GM12878 (cell line): ENCODE data around the gene ZNF496. TPM values are rescaled to one million over a fixed set of nuclear protein-coding genes. Genes with fewer than 3 reads are reported as not detected.

Experiments used
- ATAC-seq: fragments of 200-7000 bp; cut with Tn5 transposase; 3 replicates; pipeline ENCODE4 v1.9.1; 2020; ENCODE audit warnings: mild to moderate bottlenecking, moderate library complexity
- BruUV-seq: library from RNA; stranded (reverse); fragments of 400-500 nt; replicated peaks from 2 replicates; lab custom pipeline; 2021; lab: Mats Ljungman, UMichigan
- CTCF ChIA-PET: fragments of 300-600 bp; sonication (Branson Sonifier 250); formaldehyde crosslinking; extraction: SDS; loops from one replicate; lab custom pipeline; 2021; ENCODE audit warnings: inconsistent platforms; lab: Yijun Ruan, JAX
- POLR2A ChIA-PET: fragments of 350-600 bp; formaldehyde crosslinking; extraction: SDS; loops from one replicate; lab custom pipeline; 2021; ENCODE audit warnings: inconsistent platforms; lab: Charles Lee
- RAD21 ChIA-PET: fragments of 300-600 bp; sonication (Branson Sonifier 250); formaldehyde crosslinking; loops from one replicate; lab custom pipeline; 2023; ENCODE audit warnings: antibody characterized with exemption; ENCODE audit not compliant: unreplicated experiment; lab: Charles Lee
- SMC1A ChIA-PET: fragments of 300-600 bp; sonication (Branson Sonifier 250); formaldehyde crosslinking; loops from one replicate; lab custom pipeline; 2023; ENCODE audit not compliant: unreplicated experiment, uncharacterized antibody; lab: Charles Lee
- DNase-seq: peaks from one replicate; pipeline ENCODE4 v3.0.0-alpha.2; 2011; ENCODE audit warnings: low read depth, low spot score
- FAIRE-seq: peaks from 3 replicates; lab custom pipeline; 2011; peaks lifted over from hg19 to GRCh38; lab: Jason Lieb, UNC
- H2AFZ ChIP-seq: 2 replicates; pipeline ENCODE4 v1.6.0; 2011; ENCODE audit warnings: low read depth, low read length, control low read depth; ENCODE audit not compliant: control insufficient read depth
- H3K27ac ChIP-seq: 2 replicates; pipeline ENCODE4 v1.5.1; 2011; ENCODE audit warnings: control low read depth; ENCODE audit not compliant: control insufficient read depth, insufficient read depth
- H3K27me3 ChIP-seq, 2 experiments: replicated peaks in 1 of 2; 2 replicates each; pipeline versions ENCODE4 v1.6.0 to v1.6.1; 2011; ENCODE audit warnings: low read length in 1 of 2; ENCODE audit not compliant: control insufficient read depth in 2 of 2, insufficient read depth in 2 of 2
- H3K36me3 ChIP-seq, 2 experiments: 2 replicates each; pipeline ENCODE4 v1.5.1; 2011; ENCODE audit warnings: low read length in 1 of 2; ENCODE audit not compliant: control insufficient read depth in 2 of 2, insufficient read depth in 2 of 2
- H3K4me1 ChIP-seq: 2 replicates; pipeline ENCODE4 v1.6.1; 2011; ENCODE audit warnings: mild to moderate bottlenecking, low read length, moderate library complexity, mixed read lengths; ENCODE audit not compliant: control insufficient read depth, insufficient read depth
- H3K4me2 ChIP-seq: 2 replicates; pipeline ENCODE4 v1.6.0; 2011; ENCODE audit warnings: control low read depth; ENCODE audit not compliant: control insufficient read depth, insufficient read depth
- H3K4me3 ChIP-seq: fragments of 200-600 bp; sonication (generic); 2 replicates; pipeline ENCODE4 v1.5.1; 2016
- H3K79me2 ChIP-seq: 2 replicates; pipeline ENCODE4 v1.6.0; 2011; ENCODE audit warnings: low read length; ENCODE audit not compliant: control insufficient read depth, insufficient read depth
- H3K9ac ChIP-seq: 2 replicates; pipeline ENCODE4 v1.8.0; 2011; ENCODE audit warnings: low read length, control low read depth, mixed read lengths; ENCODE audit not compliant: control insufficient read depth, insufficient read depth
- H3K9me3 ChIP-seq: replicated peaks from 3 replicates; pipeline ENCODE4 v1.5.1; 2011; ENCODE audit warnings: mild to moderate bottlenecking, low read length; ENCODE audit not compliant: control insufficient read depth, insufficient read depth
- H4K20me1 ChIP-seq: 2 replicates; pipeline ENCODE4 v1.6.0; 2011; ENCODE audit not compliant: control insufficient read depth, insufficient read depth
- BMI1 ChIP-seq: fragments of 450-650 bp; IDR thresholded peaks from 2 replicates; pipeline ENCODE4 v1.6.1; 2016; ENCODE audit warnings: mild to moderate bottlenecking, moderate library complexity, borderline replicate concordance
- FOXM1 ChIP-seq: IDR thresholded peaks from 2 replicates; pipeline ENCODE4 v1.6.1; 2012; ENCODE audit warnings: low read depth, mild to moderate bottlenecking, inconsistent platforms, low read length, moderate library complexity
- GABPA ChIP-seq: IDR thresholded peaks from 2 replicates; pipeline ENCODE4 v1.6.1; 2014; ENCODE audit warnings: antibody characterized with exemption, low read depth, mild to moderate bottlenecking, inconsistent platforms
- GATAD2B ChIP-seq: fragments of 450-650 bp; conservative IDR thresholded peaks from 2 replicates; pipeline ENCODE4 v1.6.1; 2017; ENCODE audit warnings: low read depth, mild to moderate bottlenecking, moderate library complexity
- IKZF2 ChIP-seq, 2 experiments: fragments of 450-650 bp; IDR thresholded peaks; 2 replicates each; pipeline ENCODE4 v1.6.1; 2017; ENCODE audit warnings: mild to moderate bottlenecking in 2 of 2, moderate library complexity in 2 of 2
- KAT2A ChIP-seq: conservative IDR thresholded peaks from 2 replicates; pipeline ENCODE4 v1.6.1; 2011; ENCODE audit warnings: low read depth, low read length; ENCODE audit not compliant: control insufficient read depth
- KDM1A ChIP-seq: fragments of 200-600 bp; sonication (generic); IDR thresholded peaks from 2 replicates; pipeline ENCODE4 v1.6.1; 2016; ENCODE audit warnings: borderline replicate concordance
- MTA2 ChIP-seq: fragments of 450-650 bp; IDR thresholded peaks from 2 replicates; pipeline ENCODE4 v1.6.1; 2016; ENCODE audit warnings: low read depth, mild to moderate bottlenecking, moderate library complexity
- NRF1 ChIP-seq: conservative IDR thresholded peaks from 2 replicates; pipeline ENCODE4 v1.6.1; 2011; ENCODE audit warnings: mild to moderate bottlenecking, low read depth, low read length, improper control_type of control experiment
- SMAD1 ChIP-seq: fragments of 450-650 bp; IDR thresholded peaks from 2 replicates; pipeline ENCODE4 v1.6.1; 2018; ENCODE audit warnings: mild to moderate bottlenecking, low read depth; ENCODE audit not compliant: partially characterized antibody
- SREBF1 ChIP-seq: IDR thresholded peaks from 2 replicates; pipeline ENCODE4 v1.6.1; 2012; ENCODE audit warnings: mild to moderate bottlenecking, low read length
- STAT3 ChIP-seq: IDR thresholded peaks from 2 replicates; pipeline ENCODE4 v1.6.1; 2011; ENCODE audit warnings: low read depth, low read length, improper control_type of control experiment
- TCF3 ChIP-seq: IDR thresholded peaks from 2 replicates; pipeline ENCODE4 v1.6.1; 2012; ENCODE audit warnings: low read depth, mild to moderate bottlenecking, low read length, borderline replicate concordance; ENCODE audit not compliant: insufficient read depth
- ZNF207 ChIP-seq: fragments of 450-650 bp; IDR thresholded peaks from 2 replicates; pipeline ENCODE4 v1.6.1; 2014; ENCODE audit warnings: antibody characterized with exemption, mild to moderate bottlenecking, borderline replicate concordance
- ZNF274 ChIP-seq: IDR thresholded peaks from one replicate; pipeline ENCODE4 v1.8.0; 2011; ENCODE audit not compliant: insufficient read length, insufficient read depth
- in situ Hi-C: fragments of 300-500 bp; cut with MboI; formaldehyde crosslinking; loops from 9 replicates; pipeline ENCODE4 v1.14.3; 2018; ENCODE audit warnings: mixed read lengths
- intact Hi-C: fragments of 100-400 bp; cut with micrococcal nuclease; formaldehyde crosslinking; loops from one replicate; pipeline ENCODE4 v1.14.2; 2022; ENCODE audit not compliant: unreplicated experiment
- polyA plus RNA-seq, 11 experiments: library from polyadenylated mRNA; depleted of rRNA in 4 of 11; unstranded in 6 of 11; stranded (reverse) in 5 of 11; fragments of >200 nt; fragmentation: Nextera tagmentation in 4 of 11; fragmentation: Illumina TruSeq in 1 of 11; extraction: Ambion mirVana in 4 of 11; extraction: Trizol in 1 of 11; gene quantifications; 1 replicate in 1 of 11; 2 replicates in 10 of 11; pipeline versions ENCODE4 v1.2.1 to v1.2.3, GENCODE V29; 2011 to 2016; ENCODE audit warnings: inconsistent platforms in 2 of 11, missing spikeins in 2 of 11, low read depth in 1 of 11
- total RNA-seq, 4 experiments: library from RNA; depleted of rRNA in 3 of 4; stranded (reverse); fragments of >200 nt in 3 of 4; fragmentation: Illumina TruSeq in 1 of 4; extraction: Trizol in 1 of 4; gene quantifications; 2 replicates each; pipeline versions ENCODE4 v1.2.1 to v1.2.3, GENCODE V29; 2013 to 2021
- TF ChIP-seq, protein P1 (sequence below): IDR thresholded peaks from 2 replicates; pipeline ENCODE4 v1.6.1; 2012; ENCODE audit warnings: low read depth, low read length, improper control_type of control experiment
- TF ChIP-seq, protein P2 (sequence below): fragments of 450-650 bp; IDR thresholded peaks from 2 replicates; pipeline ENCODE4 v1.6.1; 2017; ENCODE audit warnings: mild to moderate bottlenecking, moderate library complexity
- TF ChIP-seq, protein P3 (sequence below): fragments of 150-350 bp; IDR thresholded peaks from 2 replicates; pipeline ENCODE4 v1.6.1; 2016; ENCODE audit warnings: low read depth, low read length

ZNF496 gene
- total and polyA plus RNA-seq, 10 of the 15 experiments (the other 5 are each of a cell fraction or from before 2014, with no cell fraction given), result 1.6 to 26.4 (median 12.5) TPM

DNA sequence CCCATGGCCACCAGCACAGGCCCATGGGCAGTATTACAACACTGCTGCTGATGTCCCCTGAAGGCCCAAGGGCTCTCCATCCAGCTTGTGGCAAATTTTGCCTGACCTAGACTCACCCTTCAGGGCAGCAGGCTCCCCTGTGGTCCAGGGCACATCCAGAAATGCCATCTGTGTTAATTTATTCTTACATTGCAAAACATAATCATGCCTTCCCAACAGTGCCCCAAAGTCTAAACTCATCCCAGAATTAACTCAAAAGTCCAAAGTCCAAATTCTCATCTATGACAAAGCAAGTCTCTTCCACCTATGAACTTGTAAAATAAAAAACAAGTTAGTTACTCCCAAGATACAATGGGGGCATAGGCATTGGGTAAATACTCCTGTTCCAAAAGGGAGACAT is 62.5 kb downstream of the ZNF496 start:
- DNase-seq, result no peak
- Histone ChIP-seq H3K79me2 (no peaks in the 10 kb centered on the region), H3K4me1 (no peaks in the 10 kb centered on the region), H2AFZ (no peak overlapping the region), H3K4me3 (no peak overlapping the region), H3K4me2 (no peak overlapping the region), H3K27ac (no peak overlapping the region), H3K27me3 (no peaks in the 10 kb centered on the region), H4K20me1 (no peaks in the 10 kb centered on the region), H3K36me3 (no peaks in the 10 kb centered on the region), H3K9me3 (no peaks in the 10 kb centered on the region; the same call in 2 of the 3 replicates), H3K9ac (no peak overlapping the region)
- ChIA-PET CTCF (no interaction called here), POLR2A (no interaction called here), SMC1A (no interaction called here), RAD21 (no interaction called here)
- intact Hi-C loops (no loop called here), in situ Hi-C loops (no loop called here)
- no TSS peak for BruUV-seq
- ATAC-seq, result no peak
- no peak for FAIRE-seq
- TF ChIP-seq BMI1 (no peak), KAT2A (no peak), MTA2 (no peak), ZNF274 (no peak), FOXM1 (no peak), SREBF1 (no peak), NRF1 (no peak), IKZF2 (IDR thresholded peaks at IDR 0.05) (no peak), SMAD1 (no peak), GABPA (no peak), GATAD2B (no peak), STAT3 (no peak), ZNF207 (no peak), KDM1A (no peak), TCF3 (no peak)
- TF ChIP-seq, protein P1, sequence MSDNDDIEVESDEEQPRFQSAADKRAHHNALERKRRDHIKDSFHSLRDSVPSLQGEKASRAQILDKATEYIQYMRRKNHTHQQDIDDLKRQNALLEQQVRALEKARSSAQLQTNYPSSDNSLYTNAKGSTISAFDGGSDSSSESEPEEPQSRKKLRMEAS, result no peak
- TF ChIP-seq, protein P2, sequence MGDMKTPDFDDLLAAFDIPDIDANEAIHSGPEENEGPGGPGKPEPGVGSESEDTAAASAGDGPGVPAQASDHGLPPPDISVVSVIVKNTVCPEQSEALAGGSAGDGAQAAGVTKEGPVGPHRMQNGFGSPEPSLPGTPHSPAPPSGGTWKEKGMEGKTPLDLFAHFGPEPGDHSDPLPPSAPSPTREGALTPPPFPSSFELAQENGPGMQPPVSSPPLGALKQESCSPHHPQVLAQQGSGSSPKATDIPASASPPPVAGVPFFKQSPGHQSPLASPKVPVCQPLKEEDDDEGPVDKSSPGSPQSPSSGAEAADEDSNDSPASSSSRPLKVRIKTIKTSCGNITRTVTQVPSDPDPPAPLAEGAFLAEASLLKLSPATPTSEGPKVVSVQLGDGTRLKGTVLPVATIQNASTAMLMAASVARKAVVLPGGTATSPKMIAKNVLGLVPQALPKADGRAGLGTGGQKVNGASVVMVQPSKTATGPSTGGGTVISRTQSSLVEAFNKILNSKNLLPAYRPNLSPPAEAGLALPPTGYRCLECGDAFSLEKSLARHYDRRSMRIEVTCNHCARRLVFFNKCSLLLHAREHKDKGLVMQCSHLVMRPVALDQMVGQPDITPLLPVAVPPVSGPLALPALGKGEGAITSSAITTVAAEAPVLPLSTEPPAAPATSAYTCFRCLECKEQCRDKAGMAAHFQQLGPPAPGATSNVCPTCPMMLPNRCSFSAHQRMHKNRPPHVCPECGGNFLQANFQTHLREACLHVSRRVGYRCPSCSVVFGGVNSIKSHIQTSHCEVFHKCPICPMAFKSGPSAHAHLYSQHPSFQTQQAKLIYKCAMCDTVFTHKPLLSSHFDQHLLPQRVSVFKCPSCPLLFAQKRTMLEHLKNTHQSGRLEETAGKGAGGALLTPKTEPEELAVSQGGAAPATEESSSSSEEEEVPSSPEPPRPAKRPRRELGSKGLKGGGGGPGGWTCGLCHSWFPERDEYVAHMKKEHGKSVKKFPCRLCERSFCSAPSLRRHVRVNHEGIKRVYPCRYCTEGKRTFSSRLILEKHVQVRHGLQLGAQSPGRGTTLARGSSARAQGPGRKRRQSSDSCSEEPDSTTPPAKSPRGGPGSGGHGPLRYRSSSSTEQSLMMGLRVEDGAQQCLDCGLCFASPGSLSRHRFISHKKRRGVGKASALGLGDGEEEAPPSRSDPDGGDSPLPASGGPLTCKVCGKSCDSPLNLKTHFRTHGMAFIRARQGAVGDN, result no peak
- TF ChIP-seq, protein P3, sequence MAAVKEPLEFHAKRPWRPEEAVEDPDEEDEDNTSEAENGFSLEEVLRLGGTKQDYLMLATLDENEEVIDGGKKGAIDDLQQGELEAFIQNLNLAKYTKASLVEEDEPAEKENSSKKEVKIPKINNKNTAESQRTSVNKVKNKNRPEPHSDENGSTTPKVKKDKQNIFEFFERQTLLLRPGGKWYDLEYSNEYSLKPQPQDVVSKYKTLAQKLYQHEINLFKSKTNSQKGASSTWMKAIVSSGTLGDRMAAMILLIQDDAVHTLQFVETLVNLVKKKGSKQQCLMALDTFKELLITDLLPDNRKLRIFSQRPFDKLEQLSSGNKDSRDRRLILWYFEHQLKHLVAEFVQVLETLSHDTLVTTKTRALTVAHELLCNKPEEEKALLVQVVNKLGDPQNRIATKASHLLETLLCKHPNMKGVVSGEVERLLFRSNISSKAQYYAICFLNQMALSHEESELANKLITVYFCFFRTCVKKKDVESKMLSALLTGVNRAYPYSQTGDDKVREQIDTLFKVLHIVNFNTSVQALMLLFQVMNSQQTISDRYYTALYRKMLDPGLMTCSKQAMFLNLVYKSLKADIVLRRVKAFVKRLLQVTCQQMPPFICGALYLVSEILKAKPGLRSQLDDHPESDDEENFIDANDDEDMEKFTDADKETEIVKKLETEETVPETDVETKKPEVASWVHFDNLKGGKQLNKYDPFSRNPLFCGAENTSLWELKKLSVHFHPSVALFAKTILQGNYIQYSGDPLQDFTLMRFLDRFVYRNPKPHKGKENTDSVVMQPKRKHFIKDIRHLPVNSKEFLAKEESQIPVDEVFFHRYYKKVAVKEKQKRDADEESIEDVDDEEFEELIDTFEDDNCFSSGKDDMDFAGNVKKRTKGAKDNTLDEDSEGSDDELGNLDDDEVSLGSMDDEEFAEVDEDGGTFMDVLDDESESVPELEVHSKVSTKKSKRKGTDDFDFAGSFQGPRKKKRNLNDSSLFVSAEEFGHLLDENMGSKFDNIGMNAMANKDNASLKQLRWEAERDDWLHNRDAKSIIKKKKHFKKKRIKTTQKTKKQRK, result no peak
